Measurements from ENCODE around the gene ZNF426. TPM values are rescaled to one million over a fixed set of nuclear protein-coding genes. Genes with fewer than 3 reads are reported as not detected.
"Not testable (repeated sequence)": the region's sequence is repeated elsewhere in the genome, so short reads cannot be mapped to it uniquely, and the experiment has no call there.

ZNF426 gene
- total and polyA plus RNA-seq, 5 donors from 2014 or later = 8.9 to 14.8 (median 11.8) TPM

- Mint-ChIP-seq H3K4me3 (no peak overlapping the region), H3K27ac (peak overlapping the region in 1 of 3 donors; percentile 71), H3K9me3 (peaks cover 2 to 86% (median 34%) of the 10 kb centered on the region in 7 donors), H3K36me3 (peaks cover 56% of the 10 kb centered on the region), H3K27me3 (no peaks in the 10 kb centered on the region), H3K4me1 (peaks cover 0 to 5% (median under 1%) of the 10 kb centered on the region in 4 donors)
- DNase-seq (no peak), ATAC-seq (ENCODE audit: low read depth in 2 of 2) (no peak)
- Histone ChIP-seq H3K27me3 (ENCODE audit: control insufficient read depth, insufficient read depth, low read length) (no peaks in the 10 kb centered on the region), H3K9me3 (ENCODE audit: control insufficient read depth in 2 of 2, low read length in 2 of 2) (peaks cover 80 to 99% of the 10 kb centered on the region in 2 experiments), H3K4me3 (ENCODE audit: low read depth, low read length) (peak overlapping the region; percentile 22), H3K27ac (ENCODE audit: insufficient read depth, low read length, poor library complexity, severe bottlenecking) (no peak overlapping the region), H3K36me3 (ENCODE audit: control insufficient read depth, insufficient read depth, low read length) (peaks cover 76% of the 10 kb centered on the region), H3K4me1 (ENCODE audit: control insufficient read depth, insufficient read depth, low read length, poor library complexity, severe bottlenecking) (no peaks in the 10 kb centered on the region)
Measured at GRCh38 chr19:9565900-9566705, 27.7 kb upstream of the ZNF426 start.

DNA sequence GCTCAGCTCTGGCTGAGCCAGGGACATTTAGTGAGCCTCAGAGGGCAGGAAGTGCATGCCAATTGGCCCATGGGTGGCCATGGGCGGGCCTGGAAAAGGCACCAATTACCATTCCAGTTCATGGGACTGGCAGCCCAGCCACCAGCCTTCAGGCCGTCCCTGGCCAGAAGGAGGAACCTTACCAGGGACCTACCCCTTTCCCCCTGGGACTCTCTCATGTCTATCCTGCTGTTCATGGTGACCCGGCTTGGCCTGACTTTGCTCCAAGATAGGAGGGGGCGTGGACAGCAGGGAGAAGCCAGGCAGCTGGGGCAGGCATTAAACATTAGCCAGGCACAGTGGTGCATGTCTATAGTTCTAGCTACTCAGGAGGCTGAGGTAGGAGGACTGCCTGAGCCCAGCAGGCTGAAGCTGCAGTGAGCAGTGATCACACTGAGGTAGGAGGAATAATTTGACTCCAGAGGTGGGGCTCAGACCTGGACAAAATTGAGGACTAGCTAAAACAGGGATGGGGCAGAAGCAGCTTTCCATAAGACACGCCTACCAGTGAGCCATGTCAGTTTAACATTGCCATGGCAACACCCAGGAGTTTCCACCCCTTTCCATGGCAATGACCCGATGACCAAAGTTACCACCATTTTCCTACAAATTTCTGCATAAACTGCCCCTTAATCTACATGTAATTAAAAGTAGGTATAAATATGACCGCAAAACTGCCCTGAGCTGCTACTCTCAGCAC, 14.3 kb upstream of the ZNF426 start:
- DNase-seq (no peak), ATAC-seq (ENCODE audit: low read depth in 2 of 2) (no peak)
- Mint-ChIP-seq H3K27me3 (no peaks in the 10 kb centered on the region), H3K4me1 (no peaks in the 10 kb centered on the region), H3K9me3 (peaks cover 0 to 47% (median 15%) of the 10 kb centered on the region in 7 donors), H3K27ac (no peak overlapping the region), H3K4me3 (no peak overlapping the region), H3K36me3 (peaks cover 8% of the 10 kb centered on the region)
- no peaks in the 10 kb centered on the region for H3K27me3 ChIP-seq (ENCODE audit: control insufficient read depth, insufficient read depth, low read length)
- H3K27ac ChIP-seq (ENCODE audit: insufficient read depth, low read length, poor library complexity, severe bottlenecking) = no peak overlapping the region
- no peak overlapping the region for H3K4me3 ChIP-seq (ENCODE audit: low read depth, low read length)
- H3K36me3 ChIP-seq (ENCODE audit: control insufficient read depth, insufficient read depth, low read length) = no peaks in the 10 kb centered on the region
- no peaks in the 10 kb centered on the region for H3K4me1 ChIP-seq (ENCODE audit: control insufficient read depth, insufficient read depth, low read length, poor library complexity, severe bottlenecking)
- peaks cover 10 to 61% of the 10 kb centered on the region in 2 experiments for H3K9me3 ChIP-seq (ENCODE audit: control insufficient read depth in 2 of 2, low read length in 2 of 2)

- no peak for DNase-seq
- no peaks in the 10 kb centered on the region for H3K4me1 Mint-ChIP-seq
- no peaks in the 10 kb centered on the region for H3K36me3 ChIP-seq (ENCODE audit: control insufficient read depth, insufficient read depth, low read length)
- peaks cover 4% of the 10 kb centered on the region for H3K36me3 Mint-ChIP-seq
- H3K4me3 ChIP-seq (ENCODE audit: low read depth, low read length) = no peak overlapping the region
- no peak for ATAC-seq (ENCODE audit: low read depth in 2 of 2)
- H3K9me3 Mint-ChIP-seq = peaks cover 5 to 26% (median 14%) of the 10 kb centered on the region in 7 donors
- H3K27ac ChIP-seq (ENCODE audit: insufficient read depth, low read length, poor library complexity, severe bottlenecking) = no peak overlapping the region
- peaks cover under 1 to 32% of the 10 kb centered on the region in 2 experiments for H3K9me3 ChIP-seq (ENCODE audit: control insufficient read depth in 2 of 2, low read length in 2 of 2)
- H3K4me1 ChIP-seq (ENCODE audit: control insufficient read depth, insufficient read depth, low read length, poor library complexity, severe bottlenecking) = no peaks in the 10 kb centered on the region
- no peaks in the 10 kb centered on the region for H3K27me3 ChIP-seq (ENCODE audit: control insufficient read depth, insufficient read depth, low read length)
- no peak overlapping the region for H3K27ac Mint-ChIP-seq
- H3K4me3 Mint-ChIP-seq = no peak overlapping the region
- no peaks in the 10 kb centered on the region for H3K27me3 Mint-ChIP-seq
Measured at GRCh38 chr19:9547870-9548269, 9.4 kb upstream of the ZNF426 start.

DNA sequence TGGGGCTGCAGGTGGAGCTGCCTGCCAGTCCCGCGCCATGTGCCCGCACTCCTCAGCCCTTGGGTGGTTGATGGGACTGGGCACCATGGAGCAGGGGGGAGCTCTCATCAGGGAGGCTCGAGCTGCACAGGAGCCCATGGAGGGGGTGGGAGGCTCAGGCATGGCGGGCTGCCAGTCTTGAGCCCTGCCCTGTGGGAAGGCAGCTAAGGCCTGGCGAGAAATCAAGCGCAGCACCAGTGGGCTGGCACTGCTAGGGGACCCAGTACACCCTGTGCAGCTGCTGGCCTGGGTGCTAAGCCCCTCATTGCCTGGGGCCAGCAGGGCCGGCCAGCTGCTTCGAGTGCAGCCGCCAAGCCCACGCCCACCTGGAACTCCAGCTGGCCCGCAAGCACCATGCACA, 2.8 kb upstream of the ZNF426 start:
- Mint-ChIP-seq H3K4me1 (peaks cover 0 to 37% (median 15%) of the 10 kb centered on the region in 4 donors), H3K9me3 (peaks cover 0 to 20% (median 12%) of the 10 kb centered on the region in 7 donors)
- not testable (repeated sequence) for H3K4me3 Mint-ChIP-seq; H3K27me3 Mint-ChIP-seq; DNase-seq; H3K27ac Mint-ChIP-seq; H3K4me3 ChIP-seq (ENCODE audit: low read depth, low read length); H3K36me3 Mint-ChIP-seq; H3K27ac ChIP-seq (ENCODE audit: insufficient read depth, low read length, poor library complexity, severe bottlenecking); ATAC-seq (ENCODE audit: low read depth in 2 of 2); H3K27me3 ChIP-seq (ENCODE audit: control insufficient read depth, insufficient read depth, low read length); H3K9me3 ChIP-seq (ENCODE audit: control insufficient read depth in 2 of 2, low read length in 2 of 2); H3K36me3 ChIP-seq (ENCODE audit: control insufficient read depth, insufficient read depth, low read length)
- H3K4me1 ChIP-seq (ENCODE audit: control insufficient read depth, insufficient read depth, low read length, poor library complexity, severe bottlenecking) = peaks cover 10% of the 10 kb centered on the region

GRCh38 chr19:9539921-9540320, 1.5 kb upstream of the ZNF426 start:
- H3K4me3 Mint-ChIP-seq = peak overlapping the region; percentile 78 to 98 (median 84)
- Histone ChIP-seq H3K9me3 (ENCODE audit: control insufficient read depth in 2 of 2, low read length in 2 of 2) (peaks cover 3 to 15% of the 10 kb centered on the region in 2 experiments), H3K4me1 (ENCODE audit: control insufficient read depth, insufficient read depth, low read length, poor library complexity, severe bottlenecking) (peaks cover 10% of the 10 kb centered on the region), H3K36me3 (ENCODE audit: control insufficient read depth, insufficient read depth, low read length) (peaks cover 14% of the 10 kb centered on the region)
- peak overlapping the region; percentile 32 to 99 (median 96) for H3K27ac Mint-ChIP-seq
- not testable (repeated sequence) for H3K27me3 Mint-ChIP-seq; DNase-seq; H3K4me3 ChIP-seq (ENCODE audit: low read depth, low read length); H3K27ac ChIP-seq (ENCODE audit: insufficient read depth, low read length, poor library complexity, severe bottlenecking); H3K27me3 ChIP-seq (ENCODE audit: control insufficient read depth, insufficient read depth, low read length); ATAC-seq (ENCODE audit: low read depth in 2 of 2)
- H3K4me1 Mint-ChIP-seq = peaks cover 0 to 44% (median 15%) of the 10 kb centered on the region in 4 donors
- peaks cover 0 to 28% (median 12%) of the 10 kb centered on the region in 7 donors for H3K9me3 Mint-ChIP-seq
- peaks cover 21% of the 10 kb centered on the region for H3K36me3 Mint-ChIP-seq

DNA sequence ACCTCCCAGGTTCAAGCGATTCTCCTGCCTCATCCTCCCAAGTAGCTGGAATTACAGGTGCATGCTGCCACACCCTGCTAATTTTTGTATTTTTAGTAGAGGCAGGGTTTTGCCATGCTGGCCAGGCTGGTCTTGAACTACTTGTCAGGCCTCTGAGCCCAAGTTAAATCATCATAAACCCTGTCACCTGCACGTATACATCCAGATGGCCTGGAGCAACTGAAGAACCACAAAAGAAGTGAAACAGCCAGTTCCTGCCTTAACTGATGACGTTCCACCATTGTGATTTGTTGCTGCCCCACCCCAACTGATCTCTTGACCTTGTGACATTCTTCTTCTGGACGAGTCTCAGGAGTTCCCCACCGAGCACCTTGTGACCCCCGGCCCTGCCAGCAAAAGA, 756 bp upstream of the ZNF426 start:
- peaks cover 10% of the 10 kb centered on the region for H3K4me1 ChIP-seq (ENCODE audit: control insufficient read depth, insufficient read depth, low read length, poor library complexity, severe bottlenecking)
- peaks cover 3 to 20% of the 10 kb centered on the region in 2 experiments for H3K9me3 ChIP-seq (ENCODE audit: control insufficient read depth in 2 of 2, low read length in 2 of 2)
- H3K27ac ChIP-seq (ENCODE audit: insufficient read depth, low read length, poor library complexity, severe bottlenecking) = peak overlapping the region; percentile 77
- not testable (repeated sequence) for ATAC-seq (ENCODE audit: low read depth in 2 of 2); DNase-seq; H3K27me3 ChIP-seq (ENCODE audit: control insufficient read depth, insufficient read depth, low read length); H3K27me3 Mint-ChIP-seq
- Mint-ChIP-seq H3K4me3 (peak overlapping the region; percentile 93 to 98 (median 96)), H3K4me1 (peaks cover 0 to 44% (median 15%) of the 10 kb centered on the region in 4 donors), H3K9me3 (peaks cover 0 to 31% (median 12%) of the 10 kb centered on the region in 7 donors), H3K27ac (peak overlapping the region; percentile 32 to 99 (median 96)), H3K36me3 (peaks cover 26% of the 10 kb centered on the region)
- peaks cover 21% of the 10 kb centered on the region for H3K36me3 ChIP-seq (ENCODE audit: control insufficient read depth, insufficient read depth, low read length)
- H3K4me3 ChIP-seq (ENCODE audit: low read depth, low read length) = peak overlapping the region; percentile 97

GRCh38 chr19:9535934-9536333, 2.5 kb downstream of the ZNF426 start:
- H3K9me3 Mint-ChIP-seq = peaks cover 8 to 59% (median 25%) of the 10 kb centered on the region in 7 donors
- no peak overlapping the region for H3K4me3 ChIP-seq (ENCODE audit: low read depth, low read length)
- peak overlapping the region in 3 of 4 donors; percentile 49 to 70 (median 52) for H3K4me3 Mint-ChIP-seq
- H3K27me3 ChIP-seq (ENCODE audit: control insufficient read depth, insufficient read depth, low read length) = no peaks in the 10 kb centered on the region
- peaks cover 0 to 44% (median 15%) of the 10 kb centered on the region in 4 donors for H3K4me1 Mint-ChIP-seq
- no peaks in the 10 kb centered on the region for H3K27me3 Mint-ChIP-seq
- H3K9me3 ChIP-seq (ENCODE audit: control insufficient read depth in 2 of 2, low read length in 2 of 2) = peaks cover 23 to 52% of the 10 kb centered on the region in 2 experiments
- ATAC-seq (ENCODE audit: low read depth in 2 of 2) (no peak), DNase-seq (no peak)
- no peak overlapping the region for H3K27ac ChIP-seq (ENCODE audit: insufficient read depth, low read length, poor library complexity, severe bottlenecking)
- H3K27ac Mint-ChIP-seq = peak overlapping the region in 1 of 3 donors; percentile 56
- peaks cover 59% of the 10 kb centered on the region for H3K36me3 Mint-ChIP-seq
- H3K36me3 ChIP-seq (ENCODE audit: control insufficient read depth, insufficient read depth, low read length) = peaks cover 53% of the 10 kb centered on the region
- H3K4me1 ChIP-seq (ENCODE audit: control insufficient read depth, insufficient read depth, low read length, poor library complexity, severe bottlenecking) = peaks cover 10% of the 10 kb centered on the region
